Nephron (organoid): Measurements from ENCODE around the gene CRYL1.

Experiments used
- H3K27ac Mint-ChIP-seq, 3 experiments: 2 replicates each; pipeline ENCODE4 v1.8.0; 2020; ENCODE audit warnings: mixed read lengths in 3 of 3, mild to moderate bottlenecking in 2 of 3, moderate library complexity in 1 of 3
- H3K27me3 Mint-ChIP-seq: 2 replicates; pipeline ENCODE4 v1.8.0; 2021; ENCODE audit warnings: low read depth, mild to moderate bottlenecking, moderate library complexity, mixed read lengths
- H3K36me3 Mint-ChIP-seq: 2 replicates; pipeline ENCODE4 v1.8.0; 2020; ENCODE audit warnings: low read depth, mixed read lengths
- H3K4me1 Mint-ChIP-seq: 2 replicates; pipeline ENCODE4 v1.8.0; 2020; ENCODE audit warnings: mixed read lengths
- H3K4me3 Mint-ChIP-seq, 3 experiments: 2 replicates each; pipeline ENCODE4 v1.8.0; 2020; ENCODE audit warnings: mild to moderate bottlenecking in 3 of 3, mixed read lengths in 3 of 3, moderate library complexity in 2 of 3
- H3K9me3 Mint-ChIP-seq: 2 replicates; pipeline ENCODE4 v1.8.0; 2020; ENCODE audit warnings: mixed read lengths
- CTCF ChIP-seq, 3 experiments: fragments of 200-600 bp; sonication (generic); IDR thresholded peaks; one replicate each; pipeline ENCODE4 v1.5.0; 2021; ENCODE audit warnings: antibody characterized with exemption in 3 of 3; ENCODE audit not compliant: unreplicated experiment in 3 of 3

The CRYL1 gene

GRCh38 chr13:20428666-20429644 lies 96.7 kb downstream of the CRYL1 start:
- Mint-ChIP-seq H3K27ac (no peak overlapping the region), H3K4me3 (no peak overlapping the region), H3K4me1 (peaks cover 38% of the 10 kb centered on the region), H3K27me3 (peaks cover under 1% of the 10 kb centered on the region), H3K36me3 (peaks cover 15% of the 10 kb centered on the region), H3K9me3 (no peaks in the 10 kb centered on the region)
- no peak for TF ChIP-seq CTCF (IDR thresholded peaks at IDR 0.05; ENCODE audit: unreplicated experiment in 3 of 3)

GRCh38 chr13:20426766-20427448 lies 98.8 kb downstream of the CRYL1 start:
- peaks cover 23% of the 10 kb centered on the region for H3K36me3 Mint-ChIP-seq
- TF ChIP-seq CTCF (IDR thresholded peaks at IDR 0.05; ENCODE audit: unreplicated experiment in 3 of 3), result no peak
- no peaks in the 10 kb centered on the region for H3K27me3 Mint-ChIP-seq
- no peaks in the 10 kb centered on the region for H3K9me3 Mint-ChIP-seq
- no peak overlapping the region for H3K4me3 Mint-ChIP-seq
- H3K27ac Mint-ChIP-seq, result peak overlapping the region in 1 of 3 experiments; percentile 91
- peaks cover 27% of the 10 kb centered on the region for H3K4me1 Mint-ChIP-seq

- Mint-ChIP-seq H3K4me3 (no peak overlapping the region), H3K27me3 (no peaks in the 10 kb centered on the region), H3K27ac (peak overlapping the region in 2 of 3 experiments; percentile 8 to 91), H3K36me3 (peaks cover 23% of the 10 kb centered on the region), H3K9me3 (no peaks in the 10 kb centered on the region), H3K4me1 (peaks cover 34% of the 10 kb centered on the region)
- TF ChIP-seq CTCF (IDR thresholded peaks at IDR 0.05; ENCODE audit: unreplicated experiment in 3 of 3), result no peak
Measured at GRCh38 chr13:20425819-20426219, 99.8 kb downstream of the CRYL1 start.

- Mint-ChIP-seq H3K36me3 (peaks cover 22% of the 10 kb centered on the region), H3K4me1 (peaks cover 43% of the 10 kb centered on the region), H3K9me3 (no peaks in the 10 kb centered on the region), H3K4me3 (no peak overlapping the region), H3K27me3 (no peaks in the 10 kb centered on the region), H3K27ac (peak overlapping the region in 2 of 3 experiments; percentile 79 to 91)
- TF ChIP-seq CTCF (IDR thresholded peaks at IDR 0.05; ENCODE audit: unreplicated experiment in 3 of 3), result no peak
Measured at GRCh38 chr13:20424949-20425348, 100.7 kb downstream of the CRYL1 start.

GRCh38 chr13:20424559-20424852 lies 101.2 kb downstream of the CRYL1 start:
- Mint-ChIP-seq H3K36me3 (peaks cover 26% of the 10 kb centered on the region), H3K4me3 (no peak overlapping the region), H3K27ac (peak overlapping the region in 2 of 3 experiments; percentile 79 to 91), H3K4me1 (peaks cover 48% of the 10 kb centered on the region), H3K9me3 (peaks cover 4% of the 10 kb centered on the region), H3K27me3 (no peaks in the 10 kb centered on the region)
- TF ChIP-seq CTCF (IDR thresholded peaks at IDR 0.05; ENCODE audit: unreplicated experiment in 3 of 3), result no peak
